ENCODE measurements around the gene CIBAR2.

The CIBAR2 gene

GRCh38 chr16:85082173-85083050 is 29.9 kb downstream of the CIBAR2 start:
- TF ChIP-seq ZNF174 (tag by site-specific recombination; IDR thresholded peaks at IDR 0.05) = no peak
- no peak for TF ChIP-seq ZNF530 (tag by site-specific recombination; IDR thresholded peaks at IDR 0.05; ENCODE audit: low read depth)
- no peak for TF ChIP-seq ZNF513 (tag by site-specific recombination; IDR thresholded peaks at IDR 0.05)
- no peak for TF ChIP-seq KLF17 (tag by site-specific recombination; IDR thresholded peaks at IDR 0.05)
- no peak for TF ChIP-seq ZNF423 (tag by site-specific recombination; IDR thresholded peaks at IDR 0.05)
- TF ChIP-seq PBX3 (CRISPR knock-in tag; IDR thresholded peaks at IDR 0.05) = no peak
- TF ChIP-seq SP2 (tag by site-specific recombination; IDR thresholded peaks at IDR 0.05) = no peak
- TF ChIP-seq ZBTB1 (tag by site-specific recombination; IDR thresholded peaks at IDR 0.05) = no peak
- TF ChIP-seq ZNF629 (tag by site-specific recombination; IDR thresholded peaks at IDR 0.05) = no peak
- no peak for TF ChIP-seq PRDM1 (tag by site-specific recombination; IDR thresholded peaks at IDR 0.05)
- no peak for TF ChIP-seq ZNF660 (tag by site-specific recombination; IDR thresholded peaks at IDR 0.05)
- no peak for TF ChIP-seq WT1 (tag by site-specific recombination; IDR thresholded peaks at IDR 0.05)
- no peak for TF ChIP-seq REST (tag by site-specific recombination; IDR thresholded peaks at IDR 0.05)
- TF ChIP-seq ZNF23 (tag by site-specific recombination; IDR thresholded peaks at IDR 0.05; ENCODE audit: borderline replicate concordance) = no peak
- TF ChIP-seq ZNF391 (tag by site-specific recombination; IDR thresholded peaks at IDR 0.05; ENCODE audit: borderline replicate concordance, low read depth) = no peak
- TF ChIP-seq BCL11B (tag by site-specific recombination; IDR thresholded peaks at IDR 0.05; ENCODE audit: low read depth) = no peak
- no peak for TF ChIP-seq ZNF132 (tag by site-specific recombination; IDR thresholded peaks at IDR 0.05; ENCODE audit: borderline replicate concordance)
- TF ChIP-seq ZNF777 (tag by site-specific recombination; IDR thresholded peaks at IDR 0.05; ENCODE audit: borderline replicate concordance) = no peak
- no peak for TF ChIP-seq ZNF600 (tag by site-specific recombination; IDR thresholded peaks at IDR 0.05)
- TF ChIP-seq ZNF292 (tag by site-specific recombination; IDR thresholded peaks at IDR 0.05; ENCODE audit: borderline replicate concordance, low read depth) = no peak
- peaks cover 2% of the 10 kb centered on the region; the same call in 1 of the 2 replicates for H3K4me1 ChIP-seq (ENCODE audit: control insufficient read depth, insufficient read depth, low read length)
- H3K27ac ChIP-seq (ENCODE audit: extremely low read depth, low read depth, low read length) = no peak overlapping the region
- H3K9me3 ChIP-seq (ENCODE audit: control insufficient read depth, insufficient read depth, low read depth, low read length) = no peaks in the 10 kb centered on the region
- ChIA-PET POLR2A (no interaction called here), CTCF (interaction anchor here (0.6 kb wide), 1 partner anchor 14 kb away, joined by 3 read pairs; no protein-coding TSS in a partner anchor)
- H3K36me3 ChIP-seq (ENCODE audit: control insufficient read depth in 2 of 2, insufficient read depth in 1 of 2, low read length in 2 of 2) = peaks cover 0 to 12% of the 10 kb centered on the region in 2 experiments; a peak in 1 of 3 replicates
- no peak overlapping the region for H3K4me3 ChIP-seq (ENCODE audit: low read depth, low read length)
